ENCODE results near the gene DPYSL5. TPM values are rescaled to one million over a fixed set of nuclear protein-coding genes. Genes with fewer than 3 reads are reported as not detected.

DPYSL5 gene
- total and polyA plus RNA-seq, 2 donors (not counting 3 experiments of a cell fraction or from before 2014, with no cell fraction given): not detected

- no peak for FAIRE-seq
- no TSS peak for BruUV-seq (replicated peaks)
- H3K36me3 ChIP-seq (ENCODE audit: control insufficient read depth in 2 of 2, extremely low read depth in 1 of 2, insufficient read depth in 2 of 2, low read length in 2 of 2): no peaks in the 10 kb centered on the region
- POLR2A ChIA-PET: no interaction called here
- H3K9me1 ChIP-seq (replicated peaks; ENCODE audit: control insufficient read depth, extremely low read depth, insufficient read depth, low read length): no peaks in the 10 kb centered on the region
- H3K4me1 ChIP-seq (ENCODE audit: control insufficient read depth, extremely low read depth, insufficient read depth, low read length): no peaks in the 10 kb centered on the region
- CTCF ChIA-PET: interaction anchor here (0.6 kb wide), 1 partner anchor 100 kb away, joined by 3 read pairs; no protein-coding TSS in a partner anchor
- H3K9me3 ChIP-seq (replicated peaks; ENCODE audit: control insufficient read depth, insufficient read depth, low read length): no peaks in the 10 kb centered on the region
- no peak for TF ChIP-seq FOS (IDR thresholded peaks at IDR 0.05; ENCODE audit: borderline replicate concordance, insufficient read depth, low read length)
- no peak for TF ChIP-seq JUN (IDR thresholded peaks at IDR 0.05; ENCODE audit: borderline replicate concordance, insufficient read depth, insufficient read length, low read depth)
- TF ChIP-seq CTCF (IDR thresholded peaks at IDR 0.05; ENCODE audit: extremely low read depth in 1 of 2, insufficient read depth in 1 of 2, low read depth in 1 of 2, low read length in 2 of 2): no peak
- TF ChIP-seq POLR2AphosphoS5 (IDR thresholded peaks at IDR 0.05; ENCODE audit: insufficient read depth, low read depth, low read length): no peak
- no peak for TF ChIP-seq EZH2 (IDR thresholded peaks at IDR 0.05; ENCODE audit: borderline replicate concordance, low read depth, low read length, severe bottlenecking)
- dilution Hi-C loops (cut with MboI; ENCODE audit: extremely low pct_ligation_motif_present, low sequenced_read_pairs) (no loop called here), intact Hi-C loops (cut with micrococcal nuclease) (no loop called here)
- no peaks in the 10 kb centered on the region for H3K79me2 ChIP-seq (ENCODE audit: control insufficient read depth, insufficient read depth, low read length)
- no peak overlapping the region for H3K9ac ChIP-seq (replicated peaks; ENCODE audit: extremely low read depth, insufficient read depth, low read length)
- no peak overlapping the region for H3K4me3 ChIP-seq (replicated peaks in 1 of 3; ENCODE audit: insufficient read depth in 1 of 3, low read depth in 1 of 3, low read length in 3 of 3)
- no peak for DNase-seq (ENCODE audit: low read depth, low spot score)
- no peak overlapping the region for H3K4me2 ChIP-seq (ENCODE audit: insufficient read depth, low read length)
- H4K20me1 ChIP-seq (replicated peaks; ENCODE audit: control insufficient read depth, extremely low read depth, insufficient read depth, low read length): no peaks in the 10 kb centered on the region
- no peak overlapping the region for H2AFZ ChIP-seq (ENCODE audit: low read depth, low read length)
- H3K27me3 ChIP-seq (ENCODE audit: control insufficient read depth in 2 of 2, insufficient read depth in 2 of 2, low read length in 2 of 2): peaks cover 2 to 3% of the 10 kb centered on the region in 2 experiments
- no peak overlapping the region for H3K27ac ChIP-seq (ENCODE audit: insufficient read depth, low read depth, low read length)
These were observed 98.2 kb downstream of the DPYSL5 start for GRCh38 chr2:26945991-26946750.
